Large intestine (tissue), 3 donors: ENCODE data around the gene MSI2. TPM values are rescaled to one million over a fixed set of nuclear protein-coding genes. Genes with fewer than 3 reads are reported as not detected.

Experiments used
- DNase-seq, 2 donors: peaks; one replicate each; pipeline versions ENCODE4 v3.0.0 to v3.0.0-alpha.2; 2013
- H3K27ac ChIP-seq: one replicate; pipeline ENCODE4 v1.5.1; 2013; ENCODE audit warnings: low read length
- H3K27me3 ChIP-seq: 2 replicates; pipeline ENCODE4 v1.6.1; 2013; ENCODE audit warnings: low read length; ENCODE audit not compliant: control insufficient read depth, insufficient read depth
- H3K36me3 ChIP-seq: 2 replicates; pipeline ENCODE4 v1.6.1; 2013; ENCODE audit warnings: low read length; ENCODE audit not compliant: control insufficient read depth, insufficient read depth
- H3K4me1 ChIP-seq: one replicate; pipeline ENCODE4 v1.6.1; 2013; ENCODE audit warnings: low read length; ENCODE audit not compliant: control insufficient read depth, insufficient read depth
- H3K4me3 ChIP-seq: one replicate; pipeline ENCODE4 v1.5.1; 2013; ENCODE audit warnings: low read length
- H3K9me3 ChIP-seq: one replicate; pipeline ENCODE4 v1.6.1; 2013; ENCODE audit warnings: mild to moderate bottlenecking, low read depth, low read length, moderate library complexity; ENCODE audit not compliant: control insufficient read depth
- WGBS: methylation state at CpG from one replicate; pipeline ENCODE4 v1.1.5; 2013; ENCODE audit warnings: low lambda C conversion rate; ENCODE audit not compliant: insufficient coverage; 5-methylcytosine and 5-hydroxymethylcytosine counted together
- polyA plus RNA-seq: library from polyadenylated mRNA; unstranded; fragments of 120-200 nt; gene quantifications from one replicate; pipeline ENCODE4 v1.2.1, GENCODE V29; 2013

Gene MSI2
- polyA plus RNA-seq, 1 donor: 46.1 TPM

- H3K27ac ChIP-seq: peak overlapping the region; percentile 72
These were observed 70.0 kb downstream of the MSI2 start for GRCh38 chr17:57326336-57326735.

GRCh38 chr17:57326764-57327163, 70.4 kb downstream of the MSI2 start:
- Histone ChIP-seq H3K4me3 (no peak overlapping the region), H3K4me1 (peaks cover 19% of the 10 kb centered on the region), H3K36me3 (peaks cover 14% of the 10 kb centered on the region), H3K9me3 (no peaks in the 10 kb centered on the region), H3K27me3 (no peaks in the 10 kb centered on the region), H3K27ac (peak overlapping the region; percentile 72)
- WGBS: no CpG with 5 or more reads among the region's 5 CpGs
- DNase-seq: no peak

More at GRCh38 chr17:57326336-57326735, 70.0 kb downstream of the MSI2 start:
- no peaks in the 10 kb centered on the region for H3K27me3 ChIP-seq
- H3K36me3 ChIP-seq: peaks cover 15% of the 10 kb centered on the region
- no CpG with 5 or more reads among the region's 2 CpGs for WGBS
- peaks cover 19% of the 10 kb centered on the region for H3K4me1 ChIP-seq
- no peak overlapping the region for H3K4me3 ChIP-seq
- peak; percentile 61 to 86 for DNase-seq
- no peaks in the 10 kb centered on the region for H3K9me3 ChIP-seq

DNA sequence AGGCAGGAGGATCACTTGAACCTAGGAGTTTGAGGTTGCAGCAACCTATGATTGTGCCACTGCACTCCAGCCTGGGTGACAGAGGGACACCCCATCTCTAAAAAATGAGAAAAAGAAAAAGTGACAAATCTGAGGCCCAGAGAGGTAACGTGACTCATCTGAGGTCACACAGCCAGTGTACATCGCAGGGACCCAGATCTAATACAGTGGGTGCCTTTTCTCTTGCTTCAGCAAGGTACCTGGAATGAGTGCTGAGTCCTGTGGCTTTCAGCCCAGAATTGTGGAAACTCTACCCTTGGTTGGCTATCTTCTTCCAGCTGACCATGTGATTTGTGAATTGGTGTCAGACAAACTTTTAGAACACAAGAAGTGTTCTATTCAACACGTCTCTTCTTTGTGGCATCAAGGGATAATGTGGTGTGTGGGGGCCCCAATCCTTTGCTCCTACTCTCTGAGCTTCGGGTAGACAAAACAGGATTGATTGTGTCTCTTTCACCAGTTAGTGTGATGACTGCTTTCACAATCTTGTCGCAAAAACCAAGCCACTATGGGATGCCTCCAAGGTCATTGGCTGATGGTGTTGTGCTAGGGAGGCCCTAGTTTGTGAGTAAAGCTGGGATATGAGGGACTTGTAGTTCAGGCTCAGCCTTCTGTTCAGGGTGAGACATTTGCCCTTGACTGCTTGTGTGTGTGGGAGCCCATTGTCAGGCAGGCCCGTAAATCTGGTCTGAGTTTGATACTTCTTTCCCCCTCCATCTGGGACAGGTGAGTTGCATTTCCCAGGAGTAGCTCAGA, 71.0 kb downstream of the MSI2 start:
- Histone ChIP-seq H3K4me3 (no peak overlapping the region), H3K4me1 (peaks cover 19% of the 10 kb centered on the region), H3K27ac (no peak overlapping the region), H3K27me3 (no peaks in the 10 kb centered on the region), H3K36me3 (peaks cover 14% of the 10 kb centered on the region), H3K9me3 (no peaks in the 10 kb centered on the region)
- no peak for DNase-seq
- no CpG with 5 or more reads among the region's 6 CpGs for WGBS

GRCh38 chr17:57328109-57328882, 72.0 kb downstream of the MSI2 start:
- Histone ChIP-seq H3K27ac (no peak overlapping the region), H3K27me3 (no peaks in the 10 kb centered on the region), H3K36me3 (peaks cover 11% of the 10 kb centered on the region), H3K4me3 (no peak overlapping the region), H3K4me1 (peaks cover 19% of the 10 kb centered on the region), H3K9me3 (no peaks in the 10 kb centered on the region)
- no CpG with 5 or more reads among the region's 1 CpG for WGBS
- DNase-seq: no peak

GRCh38 chr17:57329380-57330214, 73.3 kb downstream of the MSI2 start:
- Histone ChIP-seq H3K9me3 (no peaks in the 10 kb centered on the region), H3K4me3 (no peak overlapping the region), H3K36me3 (peaks cover 1% of the 10 kb centered on the region), H3K4me1 (peaks cover 19% of the 10 kb centered on the region), H3K27me3 (no peaks in the 10 kb centered on the region), H3K27ac (no peak overlapping the region)
- 90% methylated on average over 2 of the region's 9 CpGs for WGBS
- peak in 1 of 2 donors; percentile 11 for DNase-seq

- no peak overlapping the region for H3K27ac ChIP-seq
- DNase-seq: no peak
- no peaks in the 10 kb centered on the region for H3K9me3 ChIP-seq
- H3K27me3 ChIP-seq: no peaks in the 10 kb centered on the region
- H3K4me1 ChIP-seq: peaks cover 16% of the 10 kb centered on the region
- no peaks in the 10 kb centered on the region for H3K36me3 ChIP-seq
- no CpG with 5 or more reads among the region's 6 CpGs for WGBS
- H3K4me3 ChIP-seq: no peak overlapping the region
These were observed 74.3 kb downstream of the MSI2 start for GRCh38 chr17:57330587-57330986.

- Histone ChIP-seq H3K9me3 (no peaks in the 10 kb centered on the region), H3K27ac (no peak overlapping the region), H3K27me3 (no peaks in the 10 kb centered on the region), H3K4me1 (peaks cover 9% of the 10 kb centered on the region), H3K36me3 (no peaks in the 10 kb centered on the region), H3K4me3 (no peak overlapping the region)
- no peak for DNase-seq
- WGBS: no CpG with 5 or more reads among the region's 9 CpGs
These were observed 75.1 kb downstream of the MSI2 start for GRCh38 chr17:57331423-57331822.

- WGBS: no CpG with 5 or more reads among the region's 5 CpGs
- Histone ChIP-seq H3K27ac (no peak overlapping the region), H3K36me3 (no peaks in the 10 kb centered on the region), H3K4me3 (no peak overlapping the region), H3K9me3 (no peaks in the 10 kb centered on the region), H3K27me3 (no peaks in the 10 kb centered on the region), H3K4me1 (no peaks in the 10 kb centered on the region)
- no peak for DNase-seq
These were observed 76.2 kb downstream of the MSI2 start for GRCh38 chr17:57332501-57332900.

DNA sequence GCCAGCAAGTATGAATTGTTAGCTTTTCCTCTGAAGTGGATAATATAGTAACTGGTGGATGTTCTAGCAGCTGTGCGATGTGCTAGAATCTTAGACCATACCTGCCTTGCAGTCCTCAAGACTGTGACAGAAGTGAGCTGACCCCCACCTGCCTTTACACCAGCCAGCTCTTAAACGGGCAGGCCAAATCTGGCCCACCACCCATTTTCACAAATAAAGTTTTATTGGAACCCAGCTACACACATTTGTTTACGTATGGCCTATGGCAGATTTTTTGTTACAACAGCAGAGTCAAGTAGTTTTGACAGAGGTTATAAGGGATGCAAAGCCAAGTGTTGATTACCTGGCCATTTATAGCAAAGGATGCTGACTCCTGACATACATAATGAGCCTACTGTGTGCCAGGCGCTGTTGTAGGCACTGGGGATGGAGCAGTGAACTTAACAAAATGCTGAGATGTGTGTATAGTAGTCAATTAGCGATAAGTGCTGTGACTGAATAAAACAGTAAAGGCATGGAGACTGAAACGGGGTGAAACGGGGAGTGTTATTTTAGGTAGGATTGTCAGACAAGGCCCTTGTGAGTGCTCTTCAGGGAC, 79.0 kb downstream of the MSI2 start:
- Histone ChIP-seq H3K27me3 (no peaks in the 10 kb centered on the region), H3K27ac (no peak overlapping the region), H3K9me3 (no peaks in the 10 kb centered on the region), H3K4me3 (no peak overlapping the region), H3K4me1 (no peaks in the 10 kb centered on the region), H3K36me3 (peaks cover 6% of the 10 kb centered on the region)
- no peak for DNase-seq
- WGBS: 100% methylated on average over 1 of the region's 7 CpGs

GRCh38 chr17:57337390-57337789, 81.1 kb downstream of the MSI2 start:
- H3K4me1 ChIP-seq: no peaks in the 10 kb centered on the region
- H3K27me3 ChIP-seq: no peaks in the 10 kb centered on the region
- H3K9me3 ChIP-seq: no peaks in the 10 kb centered on the region
- H3K36me3 ChIP-seq: peaks cover 12% of the 10 kb centered on the region
- no CpG with 5 or more reads among the region's 12 CpGs for WGBS
- no peak overlapping the region for H3K4me3 ChIP-seq
- no peak overlapping the region for H3K27ac ChIP-seq
- DNase-seq: no peak
